Activated naive CD4-positive, alpha-beta T cell treated with anti-CD3 and anti-CD28 coated beads for 36 hours (primary cell): ENCODE data around the gene ESR1. TPM values are rescaled to one million over a fixed set of nuclear protein-coding genes. Genes with fewer than 3 reads are reported as not detected.

Experiments used
- CTCF ChIA-PET: fragments of 350-600 bp; sonication (Branson Sonifier 250); formaldehyde crosslinking; loops from one replicate; lab custom pipeline; 2021; ENCODE audit warnings: antibody characterized with exemption; lab: Charles Lee
- DNase-seq: peaks from one replicate; pipeline ENCODE4 v3.0.0-alpha.2; 2020
- H3K27ac Mint-ChIP-seq: one replicate; pipeline ENCODE4 v1.8.0; 2021; ENCODE audit warnings: mild to moderate bottlenecking, mixed read lengths
- H3K27me3 Mint-ChIP-seq: one replicate; pipeline ENCODE4 v1.8.0; 2021; ENCODE audit warnings: low read depth, mixed read lengths
- H3K36me3 Mint-ChIP-seq: one replicate; pipeline ENCODE4 v1.8.0; 2021; ENCODE audit warnings: low read depth, mixed read lengths
- H3K4me1 Mint-ChIP-seq: one replicate; pipeline ENCODE4 v1.8.0; 2021; ENCODE audit warnings: low read depth, mixed read lengths
- H3K4me3 Mint-ChIP-seq: one replicate; pipeline ENCODE4 v1.8.0; 2021; ENCODE audit warnings: mild to moderate bottlenecking, moderate library complexity, mixed read lengths
- H3K9me3 Mint-ChIP-seq: one replicate; pipeline ENCODE4 v1.8.0; 2021; ENCODE audit warnings: mixed read lengths
- intact Hi-C: fragments of 100-400 bp; cut with micrococcal nuclease; formaldehyde crosslinking; loops from one replicate; pipeline ENCODE4 v1.15.1; 2023
- total RNA-seq, 2 experiments: library from RNA; stranded (reverse); gene quantifications; one replicate each; pipeline ENCODE4 v1.2.3, GENCODE V29; 2021

The ESR1 gene
- total RNA-seq, 2 experiments from 2014 or later = 0.52 to 0.54 TPM

DNA sequence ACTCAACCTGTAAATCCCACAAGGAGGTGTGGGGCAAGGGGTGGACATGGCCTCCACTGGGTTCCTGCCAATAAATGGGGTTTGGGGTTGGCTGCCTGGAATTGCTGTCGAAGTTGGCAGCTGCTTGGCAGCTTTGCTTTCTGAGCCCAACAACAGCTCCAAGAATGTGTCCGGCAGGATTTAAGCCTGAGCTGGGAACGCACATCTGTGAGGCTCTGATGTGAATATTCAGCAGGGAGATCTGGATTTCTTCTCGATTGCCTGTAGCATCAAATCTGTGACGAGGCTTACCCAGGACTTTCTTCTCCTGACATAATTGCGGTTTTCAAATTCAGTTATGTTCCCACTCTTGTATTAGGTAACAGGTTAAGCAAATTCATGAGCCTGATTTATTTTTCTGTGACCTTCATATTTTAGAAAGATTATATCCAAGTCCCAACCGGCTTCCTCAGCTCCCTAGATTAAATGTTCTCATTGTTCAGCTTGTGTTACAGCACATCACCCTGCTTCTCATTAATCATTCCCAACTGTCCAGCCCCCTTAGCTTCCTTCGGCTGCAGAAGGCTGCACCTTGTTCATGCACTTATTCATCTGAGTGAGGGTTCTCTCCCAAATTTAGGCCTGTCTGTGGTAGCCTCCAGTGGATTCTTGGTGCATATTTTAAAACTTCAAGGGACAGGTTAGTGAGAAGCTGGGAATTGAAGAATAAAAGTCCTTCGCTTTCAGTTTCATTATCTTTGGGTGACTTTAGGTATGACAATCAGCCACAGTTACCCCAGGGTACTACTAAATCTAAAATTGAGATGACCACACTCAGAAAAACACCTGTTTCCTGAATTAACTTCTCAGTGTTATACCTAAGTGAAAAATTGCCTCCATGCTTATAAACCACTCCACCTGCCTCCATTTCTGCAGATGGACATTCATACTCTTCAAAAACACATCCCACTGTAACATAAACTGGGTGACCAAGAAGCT is 310.0 kb downstream of the ESR1 start:
- intact Hi-C loops = no loop called here
- peaks cover 3% of the 10 kb centered on the region for H3K4me1 Mint-ChIP-seq
- H3K4me3 Mint-ChIP-seq = no peak overlapping the region
- H3K9me3 Mint-ChIP-seq = peaks cover 4% of the 10 kb centered on the region
- peaks cover 24% of the 10 kb centered on the region for H3K36me3 Mint-ChIP-seq
- no peak overlapping the region for H3K27ac Mint-ChIP-seq
- DNase-seq = no peak
- H3K27me3 Mint-ChIP-seq = no peaks in the 10 kb centered on the region
- CTCF ChIA-PET = interaction anchor here (0.5 to 0.9 kb wide), 2 partner anchors 25 to 167 kb away, joined by 3 to 4 read pairs; no protein-coding TSS in a partner anchor

DNA sequence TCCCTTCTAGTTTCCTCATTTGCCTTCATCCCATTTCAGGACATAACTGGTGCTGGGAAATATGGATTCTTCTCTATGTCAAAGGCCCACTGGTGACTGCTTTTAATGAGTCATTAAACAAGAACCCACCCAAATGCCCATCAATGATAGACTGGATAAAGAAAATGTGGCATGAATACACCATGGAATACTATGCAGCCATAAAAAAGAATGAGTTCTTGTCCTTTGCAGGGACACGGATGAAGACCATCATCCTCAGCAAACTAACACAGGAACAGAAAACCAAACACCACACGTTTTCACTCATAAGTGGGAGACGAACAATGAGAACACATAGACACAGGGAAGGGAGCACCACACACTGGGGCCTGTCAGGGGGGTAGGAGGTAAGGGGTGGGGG is 310.7 kb downstream of the ESR1 start:
- no peaks in the 10 kb centered on the region for H3K27me3 Mint-ChIP-seq
- intact Hi-C loops = no loop called here
- no peak overlapping the region for H3K4me3 Mint-ChIP-seq
- no peak for DNase-seq
- no peak overlapping the region for H3K27ac Mint-ChIP-seq
- H3K9me3 Mint-ChIP-seq = peaks cover 4% of the 10 kb centered on the region
- CTCF ChIA-PET = no interaction called here
- peaks cover 3% of the 10 kb centered on the region for H3K4me1 Mint-ChIP-seq
- H3K36me3 Mint-ChIP-seq = peaks cover 24% of the 10 kb centered on the region

DNA sequence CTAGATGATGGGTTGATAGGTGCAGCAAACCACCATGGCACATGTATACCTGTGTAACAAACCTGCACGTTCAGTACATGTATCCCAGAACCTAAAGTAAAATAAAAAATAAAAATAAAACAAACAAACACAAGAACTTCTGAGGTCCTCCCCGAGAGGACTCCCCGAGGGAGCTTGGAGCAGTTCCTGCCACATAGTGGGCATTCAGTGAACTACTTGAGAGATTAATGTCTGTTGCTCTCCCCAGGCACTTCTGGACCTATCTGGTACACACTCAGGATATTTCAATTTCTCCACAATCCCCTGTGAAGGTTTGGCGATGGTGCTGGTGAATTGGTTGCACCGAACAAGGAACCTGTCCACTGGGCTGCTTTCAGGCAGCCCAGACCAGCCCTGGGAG is 311.2 kb downstream of the ESR1 start:
- Mint-ChIP-seq H3K9me3 (peaks cover 4% of the 10 kb centered on the region), H3K27ac (no peak overlapping the region), H3K36me3 (peaks cover 24% of the 10 kb centered on the region), H3K27me3 (no peaks in the 10 kb centered on the region), H3K4me3 (no peak overlapping the region), H3K4me1 (peaks cover 3% of the 10 kb centered on the region)
- DNase-seq = no peak
- intact Hi-C loops = no loop called here
- CTCF ChIA-PET = no interaction called here

DNA sequence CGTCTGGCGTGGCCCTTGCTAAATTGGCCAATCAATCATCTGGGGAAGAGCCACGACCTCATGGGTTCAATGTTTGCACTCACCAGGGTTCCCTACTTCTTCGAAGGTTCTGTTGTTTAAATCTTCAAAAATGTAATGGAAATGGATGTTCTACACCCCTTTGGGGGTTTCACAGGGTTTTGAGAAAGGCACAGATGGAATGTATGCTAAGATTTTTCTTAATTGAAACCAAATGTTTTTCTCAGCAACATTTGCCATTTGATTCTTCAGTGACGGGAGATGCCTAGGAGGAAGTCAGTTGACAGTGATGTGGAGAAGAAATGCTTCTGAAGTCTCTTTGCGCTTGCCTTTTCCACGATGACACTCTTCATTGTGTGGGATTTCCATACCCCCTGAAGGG is 312.3 kb downstream of the ESR1 start:
- CTCF ChIA-PET = no interaction called here
- no peak for DNase-seq
- Mint-ChIP-seq H3K27me3 (no peaks in the 10 kb centered on the region), H3K36me3 (peaks cover 24% of the 10 kb centered on the region), H3K27ac (no peak overlapping the region), H3K4me3 (no peak overlapping the region), H3K9me3 (peaks cover 4% of the 10 kb centered on the region), H3K4me1 (peaks cover 3% of the 10 kb centered on the region)
- intact Hi-C loops = no loop called here

DNA sequence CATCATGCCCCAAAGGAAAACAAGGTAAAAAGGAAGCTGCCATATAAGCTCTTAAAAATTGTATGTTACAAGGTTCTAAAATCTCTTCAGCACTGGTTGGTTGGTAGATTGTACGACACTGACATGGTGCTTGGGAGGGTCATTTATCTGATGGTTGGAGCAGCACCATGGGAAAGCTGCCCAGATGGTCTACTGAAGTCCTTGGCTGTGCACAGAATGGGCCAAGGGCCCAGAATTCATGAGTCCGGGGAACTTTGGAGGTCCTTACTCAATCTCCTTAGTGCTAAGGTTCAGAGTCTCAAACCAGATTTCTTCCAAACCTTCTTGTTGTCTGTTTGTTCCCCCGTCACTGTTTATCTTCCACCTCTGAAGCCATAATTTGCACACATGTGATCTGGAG is 314.4 kb downstream of the ESR1 start:
- Mint-ChIP-seq H3K27ac (no peak overlapping the region), H3K4me3 (no peak overlapping the region), H3K27me3 (no peaks in the 10 kb centered on the region), H3K36me3 (peaks cover 29% of the 10 kb centered on the region), H3K9me3 (peaks cover 4% of the 10 kb centered on the region), H3K4me1 (peaks cover 3% of the 10 kb centered on the region)
- DNase-seq = no peak
- CTCF ChIA-PET = interaction anchor here (0.7 to 1.3 kb wide), 5 partner anchors 10 to 432 kb away, joined by 3 to 6 read pairs (median 3); no protein-coding TSS in a partner anchor
- intact Hi-C loops = no loop called here

DNA sequence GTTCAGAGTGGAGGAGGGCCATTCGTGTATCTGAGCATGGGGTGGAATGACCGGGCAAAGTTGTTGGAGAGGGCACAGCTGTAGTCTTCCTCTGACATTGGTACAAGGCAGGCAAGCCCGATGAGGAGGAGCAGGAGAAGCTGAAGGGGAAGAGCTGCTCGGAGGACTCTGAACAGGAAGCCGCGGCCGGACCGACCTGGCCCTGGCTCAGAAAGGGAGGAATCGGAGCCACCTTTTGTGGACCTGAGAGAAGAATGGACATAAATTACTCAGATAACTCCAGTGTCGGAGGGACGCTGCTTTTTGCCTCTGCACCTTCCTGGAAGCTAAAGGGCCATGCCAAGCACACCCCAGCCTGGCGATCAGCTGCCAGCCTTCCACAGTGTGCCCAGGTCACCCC is 315.0 kb downstream of the ESR1 start:
- Mint-ChIP-seq H3K27me3 (no peaks in the 10 kb centered on the region), H3K4me1 (peaks cover 3% of the 10 kb centered on the region), H3K4me3 (no peak overlapping the region), H3K9me3 (peaks cover 4% of the 10 kb centered on the region), H3K27ac (no peak overlapping the region), H3K36me3 (peaks cover 30% of the 10 kb centered on the region)
- intact Hi-C loops = no loop called here
- no peak for DNase-seq
- CTCF ChIA-PET = interaction anchor here (1.0 to 1.3 kb wide), 3 partner anchors 11 to 432 kb away, joined by 3 to 6 read pairs (median 3); no protein-coding TSS in a partner anchor

DNA sequence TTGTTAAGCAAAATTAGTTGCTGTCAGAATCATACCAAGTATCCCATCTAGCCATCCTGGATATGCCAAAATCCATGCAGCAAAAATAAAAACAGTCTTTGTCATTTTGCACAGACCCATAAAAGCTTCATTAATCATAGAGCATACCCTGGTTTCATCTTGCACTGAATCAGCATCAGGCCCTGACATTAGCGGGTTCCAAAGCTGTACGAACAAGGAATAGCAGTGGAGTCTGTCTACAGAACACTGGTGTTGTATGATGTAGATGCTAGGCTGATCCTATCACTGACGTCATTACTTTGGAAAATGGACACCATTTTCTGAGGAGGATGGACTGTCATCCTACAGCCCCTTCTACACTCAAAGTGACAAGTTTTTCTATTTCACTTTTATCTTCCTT is 315.6 kb downstream of the ESR1 start:
- no peak for DNase-seq
- no peaks in the 10 kb centered on the region for H3K27me3 Mint-ChIP-seq
- H3K4me1 Mint-ChIP-seq = peaks cover under 1% of the 10 kb centered on the region
- intact Hi-C loops = no loop called here
- H3K4me3 Mint-ChIP-seq = no peak overlapping the region
- CTCF ChIA-PET = interaction anchor here (1.0 to 1.3 kb wide), 2 partner anchors 11 to 433 kb away, joined by 3 to 6 read pairs; no protein-coding TSS in a partner anchor
- H3K36me3 Mint-ChIP-seq = peaks cover 31% of the 10 kb centered on the region
- H3K9me3 Mint-ChIP-seq = peaks cover 3% of the 10 kb centered on the region
- H3K27ac Mint-ChIP-seq = no peak overlapping the region

DNA sequence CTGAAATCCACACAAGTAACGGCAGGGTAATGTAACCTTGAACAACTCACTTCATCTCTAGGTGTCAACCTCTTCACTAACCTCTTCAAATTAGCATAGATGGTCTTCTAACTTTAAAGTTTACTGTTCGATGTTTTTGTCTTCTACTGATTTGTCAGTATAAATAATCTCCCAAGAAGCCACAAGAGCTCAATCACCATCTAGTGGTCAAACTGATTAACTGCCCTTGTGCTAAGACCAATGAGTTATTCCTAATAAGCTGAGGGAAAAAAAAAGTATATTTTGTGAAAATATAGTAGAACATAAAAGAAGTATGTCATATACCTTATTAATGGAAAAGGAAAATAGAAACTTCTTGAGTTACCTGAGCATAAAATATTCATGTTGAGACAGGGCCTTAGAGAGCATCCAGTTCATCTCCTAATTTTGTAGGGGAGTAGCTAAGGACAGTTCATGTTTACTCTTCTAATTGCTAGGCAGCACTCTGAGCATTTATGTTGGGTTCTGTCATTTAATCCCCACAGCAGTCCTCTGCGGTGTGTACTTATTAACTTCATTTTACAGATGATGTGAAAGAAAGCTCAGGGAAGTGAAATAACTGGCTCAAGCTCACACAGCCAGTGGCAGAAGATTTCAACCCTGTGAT is 317.1 kb downstream of the ESR1 start:
- intact Hi-C loops = loop anchor here (1.0 to 2.0 kb wide), 4 partner anchors 144 to 449 kb away; no protein-coding TSS in a partner anchor
- no peak for DNase-seq
- no peak overlapping the region for H3K4me3 Mint-ChIP-seq
- peak overlapping the region; percentile 39 for H3K27ac Mint-ChIP-seq
- H3K27me3 Mint-ChIP-seq = no peaks in the 10 kb centered on the region
- CTCF ChIA-PET = interaction anchor here (0.6 to 2.8 kb wide), 25 partner anchors 9 to 683 kb away, joined by 3 to 18 read pairs (median 4); no protein-coding TSS in a partner anchor
- H3K9me3 Mint-ChIP-seq = no peaks in the 10 kb centered on the region
- peaks cover 33% of the 10 kb centered on the region for H3K36me3 Mint-ChIP-seq
- no peaks in the 10 kb centered on the region for H3K4me1 Mint-ChIP-seq

DNA sequence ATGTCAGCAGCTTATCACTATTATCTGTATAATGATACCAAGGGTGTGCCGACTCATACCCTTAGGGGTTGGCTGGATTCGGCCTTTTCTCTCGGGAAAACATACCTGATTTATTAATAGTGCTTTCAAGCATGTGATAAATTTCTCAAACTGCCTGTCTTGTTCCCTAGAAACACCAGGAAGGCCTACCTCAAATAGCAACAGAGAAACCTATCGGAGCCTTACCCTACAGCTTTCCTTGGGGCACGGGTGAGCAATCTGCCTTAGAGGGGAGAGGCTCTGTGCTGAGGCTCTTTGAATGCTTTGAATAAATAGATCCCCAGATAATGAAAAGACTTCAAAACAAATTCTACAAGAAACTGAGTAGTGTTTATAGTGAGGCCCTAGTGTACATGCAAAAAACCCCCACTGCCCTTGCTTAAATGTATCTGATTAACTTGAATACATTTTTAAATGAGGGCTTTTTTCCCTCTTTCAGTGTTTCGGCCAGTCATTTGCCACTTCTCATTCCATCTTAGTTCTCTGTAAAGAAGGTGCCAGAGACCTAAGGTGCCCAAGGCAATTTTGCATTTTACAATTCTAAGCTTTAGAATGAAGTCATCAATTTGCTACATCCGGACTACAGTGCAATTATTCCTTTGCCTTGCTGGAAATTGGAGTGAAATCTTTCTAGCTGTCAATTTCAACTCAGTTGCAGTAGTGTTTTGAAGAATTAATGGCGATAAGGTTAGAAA is 320.1 kb downstream of the ESR1 start:
- no peak for DNase-seq
- Mint-ChIP-seq H3K36me3 (peaks cover 25% of the 10 kb centered on the region), H3K27ac (peak overlapping the region; percentile 36), H3K4me3 (no peak overlapping the region), H3K27me3 (no peaks in the 10 kb centered on the region), H3K4me1 (peaks cover 2% of the 10 kb centered on the region), H3K9me3 (no peaks in the 10 kb centered on the region)
- CTCF ChIA-PET = interaction anchor here (1.0 kb wide), 1 partner anchor 14 kb away, joined by 3 read pairs; no protein-coding TSS in a partner anchor
- intact Hi-C loops = loop anchor here (1.0 kb wide), 1 partner anchor 138 kb away; no protein-coding TSS in a partner anchor

DNA sequence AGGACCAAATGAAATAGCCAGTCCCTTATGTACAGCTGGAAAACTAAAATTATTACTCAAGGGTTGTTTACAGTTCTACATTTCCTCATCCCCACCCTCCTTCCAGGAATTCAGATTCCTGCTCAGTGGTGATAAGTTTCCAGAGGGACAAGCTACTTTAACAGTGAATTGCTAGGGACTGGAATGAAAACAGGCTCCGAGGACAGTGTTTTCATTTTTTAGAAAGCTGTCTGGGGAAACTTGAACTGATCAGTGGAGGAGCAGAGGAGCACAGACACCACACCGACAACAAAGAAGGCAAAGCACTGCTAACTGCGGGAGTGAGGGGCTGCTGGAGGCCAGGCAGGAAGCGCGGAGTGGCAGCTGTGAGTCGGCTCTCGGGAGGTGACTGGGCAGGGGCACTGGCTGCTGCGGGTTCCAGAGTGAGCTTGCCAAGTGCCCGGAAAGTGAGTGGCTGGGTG is 322.2 kb downstream of the ESR1 start:
- CTCF ChIA-PET = interaction anchor here (0.8 kb wide), 1 partner anchor 364 kb away, joined by 3 read pairs; no protein-coding TSS in a partner anchor
- H3K4me3 Mint-ChIP-seq = no peak overlapping the region
- peaks cover 2% of the 10 kb centered on the region for H3K4me1 Mint-ChIP-seq
- no peaks in the 10 kb centered on the region for H3K9me3 Mint-ChIP-seq
- H3K27me3 Mint-ChIP-seq = no peaks in the 10 kb centered on the region
- DNase-seq = no peak
- peaks cover 30% of the 10 kb centered on the region for H3K36me3 Mint-ChIP-seq
- H3K27ac Mint-ChIP-seq = peak overlapping the region; percentile 68
- intact Hi-C loops = no loop called here

DNA sequence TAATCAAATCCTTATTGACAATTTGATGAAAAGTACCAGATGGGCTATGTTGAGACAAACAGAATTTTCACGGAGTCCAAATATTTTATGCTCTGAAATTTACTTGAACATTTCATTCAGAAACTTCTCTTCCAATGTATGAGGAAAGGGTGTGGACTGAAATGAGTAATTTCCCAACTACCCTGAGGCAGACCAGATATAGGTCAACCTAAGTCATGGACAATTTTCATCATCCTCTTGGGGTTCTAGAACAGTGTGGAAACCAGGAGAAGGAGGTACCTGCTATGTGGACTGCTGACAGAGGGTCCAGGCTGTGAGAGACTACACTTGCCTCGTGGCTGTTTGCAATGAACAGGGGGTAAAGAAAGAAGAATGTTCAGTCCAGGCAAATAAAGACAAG is 323.0 kb downstream of the ESR1 start:
- H3K4me3 Mint-ChIP-seq = no peak overlapping the region
- H3K27me3 Mint-ChIP-seq = no peaks in the 10 kb centered on the region

More for the DNA sequence above, 323.0 kb downstream of the ESR1 start:
- peaks cover 29% of the 10 kb centered on the region for H3K36me3 Mint-ChIP-seq
- H3K9me3 Mint-ChIP-seq = no peaks in the 10 kb centered on the region
- intact Hi-C loops = no loop called here
- H3K4me1 Mint-ChIP-seq = peaks cover 2% of the 10 kb centered on the region
- DNase-seq = no peak
- peak overlapping the region; percentile 39 for H3K27ac Mint-ChIP-seq
- CTCF ChIA-PET = interaction anchor here (0.8 kb wide), 1 partner anchor 365 kb away, joined by 3 read pairs; no protein-coding TSS in a partner anchor
